T-helper 9 cell (primary cell): ENCODE measurements around the gene KCNJ8.
"Not testable (repeated sequence)": the region's sequence is repeated elsewhere in the genome, so short reads cannot be mapped to it uniquely, and the experiment has no call there.

Experiments
- DNase-seq: peaks from one replicate; pipeline ENCODE4 v3.0.0-alpha.2; 2020

Gene KCNJ8

GRCh38 chr12:21782723-21783122 lies 8.2 kb upstream of the KCNJ8 start:
- not testable (repeated sequence) for DNase-seq

- DNase-seq, result no peak
These were observed 6.3 kb upstream of the KCNJ8 start for GRCh38 chr12:21780786-21781185.

GRCh38 chr12:21776175-21776574 lies 1.7 kb upstream of the KCNJ8 start:
- no peak for DNase-seq

GRCh38 chr12:21775133-21775820 lies 771 bp upstream of the KCNJ8 start:
- no peak for DNase-seq

- no peak for DNase-seq
These were observed 700 bp downstream of the KCNJ8 start for GRCh38 chr12:21773806-21774205.

- no peak for DNase-seq
These were observed 1.2 kb downstream of the KCNJ8 start for GRCh38 chr12:21773263-21773741.

GRCh38 chr12:21771311-21771710 lies 3.2 kb downstream of the KCNJ8 start:
- DNase-seq, result no peak

- no peak for DNase-seq
These were observed 5.2 kb downstream of the KCNJ8 start for GRCh38 chr12:21769307-21769706.

- DNase-seq, result no peak
These were observed 8.1 kb downstream of the KCNJ8 start for GRCh38 chr12:21766403-21766802.

- DNase-seq, result no peak
These were observed 9.6 kb downstream of the KCNJ8 start for GRCh38 chr12:21764950-21765349.

GRCh38 chr12:21764065-21764464 lies 10.4 kb downstream of the KCNJ8 start:
- no peak for DNase-seq

- DNase-seq, result no peak
These were observed 11.0 kb downstream of the KCNJ8 start for GRCh38 chr12:21763531-21763930.

GRCh38 chr12:21759737-21760136 lies 14.8 kb downstream of the KCNJ8 start:
- DNase-seq, result no peak

GRCh38 chr12:21757735-21758134 lies 16.8 kb downstream of the KCNJ8 start:
- no peak for DNase-seq

GRCh38 chr12:21756699-21757098 lies 17.8 kb downstream of the KCNJ8 start:
- no peak for DNase-seq

GRCh38 chr12:21751517-21751916 lies 23.0 kb downstream of the KCNJ8 start:
- DNase-seq, result no peak

- DNase-seq, result no peak
These were observed 29.2 kb downstream of the KCNJ8 start for GRCh38 chr12:21745258-21745657.

GRCh38 chr12:21731144-21731543 lies 43.4 kb downstream of the KCNJ8 start:
- no peak for DNase-seq

- DNase-seq, result no peak
These were observed 48.8 kb downstream of the KCNJ8 start for GRCh38 chr12:21725731-21726130.

GRCh38 chr12:21718944-21719650 lies 55.4 kb downstream of the KCNJ8 start:
- DNase-seq, result no peak

GRCh38 chr12:21718403-21718802 lies 56.1 kb downstream of the KCNJ8 start:
- no peak for DNase-seq

- DNase-seq, result no peak
These were observed 56.7 kb downstream of the KCNJ8 start for GRCh38 chr12:21717767-21718166.

- no peak for DNase-seq
These were observed 59.1 kb downstream of the KCNJ8 start for GRCh38 chr12:21715386-21715785.
